ENCODE results near the gene CDH15.
A peak's percentile ranks its signal among the peaks of the same experiment; 100 is the strongest.

GRCh38 chr16:89201439-89202377, 30.2 kb downstream of the CDH15 start:
- TF ChIP-seq, protein P1, sequence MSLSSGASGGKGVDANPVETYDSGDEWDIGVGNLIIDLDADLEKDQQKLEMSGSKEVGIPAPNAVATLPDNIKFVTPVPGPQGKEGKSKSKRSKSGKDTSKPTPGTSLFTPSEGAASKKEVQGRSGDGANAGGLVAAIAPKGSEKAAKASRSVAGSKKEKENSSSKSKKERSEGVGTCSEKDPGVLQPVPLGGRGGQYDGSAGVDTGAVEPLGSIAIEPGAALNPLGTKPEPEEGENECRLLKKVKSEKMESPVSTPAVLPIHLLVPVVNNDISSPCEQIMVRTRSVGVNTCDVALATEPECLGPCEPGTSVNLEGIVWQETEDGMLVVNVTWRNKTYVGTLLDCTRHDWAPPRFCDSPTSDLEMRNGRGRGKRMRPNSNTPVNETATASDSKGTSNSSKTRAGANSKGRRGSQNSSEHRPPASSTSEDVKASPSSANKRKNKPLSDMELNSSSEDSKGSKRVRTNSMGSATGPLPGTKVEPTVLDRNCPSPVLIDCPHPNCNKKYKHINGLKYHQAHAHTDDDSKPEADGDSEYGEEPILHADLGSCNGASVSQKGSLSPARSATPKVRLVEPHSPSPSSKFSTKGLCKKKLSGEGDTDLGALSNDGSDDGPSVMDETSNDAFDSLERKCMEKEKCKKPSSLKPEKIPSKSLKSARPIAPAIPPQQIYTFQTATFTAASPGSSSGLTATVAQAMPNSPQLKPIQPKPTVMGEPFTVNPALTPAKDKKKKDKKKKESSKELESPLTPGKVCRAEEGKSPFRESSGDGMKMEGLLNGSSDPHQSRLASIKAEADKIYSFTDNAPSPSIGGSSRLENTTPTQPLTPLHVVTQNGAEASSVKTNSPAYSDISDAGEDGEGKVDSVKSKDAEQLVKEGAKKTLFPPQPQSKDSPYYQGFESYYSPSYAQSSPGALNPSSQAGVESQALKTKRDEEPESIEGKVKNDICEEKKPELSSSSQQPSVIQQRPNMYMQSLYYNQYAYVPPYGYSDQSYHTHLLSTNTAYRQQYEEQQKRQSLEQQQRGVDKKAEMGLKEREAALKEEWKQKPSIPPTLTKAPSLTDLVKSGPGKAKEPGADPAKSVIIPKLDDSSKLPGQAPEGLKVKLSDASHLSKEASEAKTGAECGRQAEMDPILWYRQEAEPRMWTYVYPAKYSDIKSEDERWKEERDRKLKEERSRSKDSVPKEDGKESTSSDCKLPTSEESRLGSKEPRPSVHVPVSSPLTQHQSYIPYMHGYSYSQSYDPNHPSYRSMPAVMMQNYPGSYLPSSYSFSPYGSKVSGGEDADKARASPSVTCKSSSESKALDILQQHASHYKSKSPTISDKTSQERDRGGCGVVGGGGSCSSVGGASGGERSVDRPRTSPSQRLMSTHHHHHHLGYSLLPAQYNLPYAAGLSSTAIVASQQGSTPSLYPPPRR (CRISPR knock-in tag; IDR thresholded peaks at IDR 0.05; ENCODE audit: borderline replicate concordance), result no peak
- TF ChIP-seq ZFY (CRISPR knock-in tag; IDR thresholded peaks at IDR 0.05), result no peak; the same call in 1 of the 2 replicates
- TF ChIP-seq, protein P2, sequence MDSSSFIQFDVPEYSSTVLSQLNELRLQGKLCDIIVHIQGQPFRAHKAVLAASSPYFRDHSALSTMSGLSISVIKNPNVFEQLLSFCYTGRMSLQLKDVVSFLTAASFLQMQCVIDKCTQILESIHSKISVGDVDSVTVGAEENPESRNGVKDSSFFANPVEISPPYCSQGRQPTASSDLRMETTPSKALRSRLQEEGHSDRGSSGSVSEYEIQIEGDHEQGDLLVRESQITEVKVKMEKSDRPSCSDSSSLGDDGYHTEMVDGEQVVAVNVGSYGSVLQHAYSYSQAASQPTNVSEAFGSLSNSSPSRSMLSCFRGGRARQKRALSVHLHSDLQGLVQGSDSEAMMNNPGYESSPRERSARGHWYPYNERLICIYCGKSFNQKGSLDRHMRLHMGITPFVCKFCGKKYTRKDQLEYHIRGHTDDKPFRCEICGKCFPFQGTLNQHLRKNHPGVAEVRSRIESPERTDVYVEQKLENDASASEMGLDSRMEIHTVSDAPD (CRISPR knock-in tag; IDR thresholded peaks at IDR 0.05), result no peak
- no peak for TF ChIP-seq ADNP (CRISPR knock-in tag; IDR thresholded peaks at IDR 0.05)
- TF ChIP-seq, protein P3, sequence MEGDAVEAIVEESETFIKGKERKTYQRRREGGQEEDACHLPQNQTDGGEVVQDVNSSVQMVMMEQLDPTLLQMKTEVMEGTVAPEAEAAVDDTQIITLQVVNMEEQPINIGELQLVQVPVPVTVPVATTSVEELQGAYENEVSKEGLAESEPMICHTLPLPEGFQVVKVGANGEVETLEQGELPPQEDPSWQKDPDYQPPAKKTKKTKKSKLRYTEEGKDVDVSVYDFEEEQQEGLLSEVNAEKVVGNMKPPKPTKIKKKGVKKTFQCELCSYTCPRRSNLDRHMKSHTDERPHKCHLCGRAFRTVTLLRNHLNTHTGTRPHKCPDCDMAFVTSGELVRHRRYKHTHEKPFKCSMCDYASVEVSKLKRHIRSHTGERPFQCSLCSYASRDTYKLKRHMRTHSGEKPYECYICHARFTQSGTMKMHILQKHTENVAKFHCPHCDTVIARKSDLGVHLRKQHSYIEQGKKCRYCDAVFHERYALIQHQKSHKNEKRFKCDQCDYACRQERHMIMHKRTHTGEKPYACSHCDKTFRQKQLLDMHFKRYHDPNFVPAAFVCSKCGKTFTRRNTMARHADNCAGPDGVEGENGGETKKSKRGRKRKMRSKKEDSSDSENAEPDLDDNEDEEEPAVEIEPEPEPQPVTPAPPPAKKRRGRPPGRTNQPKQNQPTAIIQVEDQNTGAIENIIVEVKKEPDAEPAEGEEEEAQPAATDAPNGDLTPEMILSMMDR (CRISPR knock-in tag; IDR thresholded peaks at IDR 0.05), result no peak
- no peak for TF ChIP-seq ZNF746 (CRISPR knock-in tag; IDR thresholded peaks at IDR 0.05)
- no peak for TF ChIP-seq TCF7L2 (IDR thresholded peaks at IDR 0.05; ENCODE audit: low read depth, low read length)
- peak in 1 of 2 experiments; percentile 91; a peak in 2 of 4 replicates for TF ChIP-seq POLR2A (IDR thresholded peaks at IDR 0.05; ENCODE audit: insufficient read depth in 1 of 2, low read depth in 2 of 2, low read length in 2 of 2)
- no peak for TF ChIP-seq XRCC5 (optimal IDR thresholded peaks at IDR 0.05; ENCODE audit: low read length)
- no peak for TF ChIP-seq KDM1A (CRISPR knock-in tag; IDR thresholded peaks at IDR 0.05)
- no peak for TF ChIP-seq FOXP1 (IDR thresholded peaks at IDR 0.05)
- no peak for TF ChIP-seq FOXP1 (CRISPR knock-in tag; IDR thresholded peaks at IDR 0.05)
- TF ChIP-seq, protein P4, sequence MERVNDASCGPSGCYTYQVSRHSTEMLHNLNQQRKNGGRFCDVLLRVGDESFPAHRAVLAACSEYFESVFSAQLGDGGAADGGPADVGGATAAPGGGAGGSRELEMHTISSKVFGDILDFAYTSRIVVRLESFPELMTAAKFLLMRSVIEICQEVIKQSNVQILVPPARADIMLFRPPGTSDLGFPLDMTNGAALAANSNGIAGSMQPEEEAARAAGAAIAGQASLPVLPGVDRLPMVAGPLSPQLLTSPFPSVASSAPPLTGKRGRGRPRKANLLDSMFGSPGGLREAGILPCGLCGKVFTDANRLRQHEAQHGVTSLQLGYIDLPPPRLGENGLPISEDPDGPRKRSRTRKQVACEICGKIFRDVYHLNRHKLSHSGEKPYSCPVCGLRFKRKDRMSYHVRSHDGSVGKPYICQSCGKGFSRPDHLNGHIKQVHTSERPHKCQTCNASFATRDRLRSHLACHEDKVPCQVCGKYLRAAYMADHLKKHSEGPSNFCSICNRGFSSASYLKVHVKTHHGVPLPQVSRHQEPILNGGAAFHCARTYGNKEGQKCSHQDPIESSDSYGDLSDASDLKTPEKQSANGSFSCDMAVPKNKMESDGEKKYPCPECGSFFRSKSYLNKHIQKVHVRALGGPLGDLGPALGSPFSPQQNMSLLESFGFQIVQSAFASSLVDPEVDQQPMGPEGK (CRISPR knock-in tag; IDR thresholded peaks at IDR 0.05), result no peak
- no peak for TF ChIP-seq ZNF232 (CRISPR knock-in tag; IDR thresholded peaks at IDR 0.05; ENCODE audit: borderline replicate concordance)
